IMR-90 (cell line): ENCODE results near the gene AMZ2. TPM values are rescaled to one million over a fixed set of nuclear protein-coding genes. Genes with fewer than 3 reads are reported as not detected.
A peak's percentile ranks its signal among the peaks of the same experiment; 100 is the strongest.

ENCODE experiments used
- ATAC-seq: fragments of 200-7000 bp; cut with Tn5 transposase; 2 replicates; pipeline ENCODE4 v1.9.1; 2020; ENCODE audit warnings: low read depth, mild to moderate bottlenecking, moderate library complexity
- BruUV-seq: library from RNA; stranded (reverse); fragments of 400-500 nt; replicated peaks from 2 replicates; lab custom pipeline; 2021; lab: Mats Ljungman, UMichigan
- CTCF ChIA-PET: fragments of 300-600 bp; formaldehyde crosslinking; extraction: SDS; loops from one replicate; lab custom pipeline; 2021; ENCODE audit warnings: antibody characterized with exemption; lab: Yijun Ruan, JAX
- POLR2A ChIA-PET: fragments of 300-600 bp; sonication (Branson Sonifier 250); formaldehyde crosslinking; loops from one replicate; lab custom pipeline; 2022; ENCODE audit warnings: antibody characterized with exemption; ENCODE audit not compliant: unreplicated experiment; lab: Charles Lee
- DNase-seq: peaks from one replicate; pipeline ENCODE4 v3.0.0; 2013
- H2AFZ ChIP-seq: replicated peaks from 2 replicates; pipeline ENCODE3; 2013; ENCODE audit warnings: low read length, mild to moderate bottlenecking; ENCODE audit not compliant: poor library complexity
- H2AK5ac ChIP-seq: 2 replicates; pipeline ENCODE4 v1.6.1; 2013; ENCODE audit warnings: low read depth, low read length, inconsistent platforms
- H2AK9ac ChIP-seq: replicated peaks from 2 replicates; pipeline ENCODE3; 2013; ENCODE audit warnings: mild to moderate bottlenecking, low read depth, low read length, moderate library complexity; ENCODE audit not compliant: poor library complexity
- H2BK120ac ChIP-seq: 2 replicates; pipeline ENCODE4 v1.6.1; 2013; ENCODE audit warnings: low read depth, low read length, inconsistent platforms
- H2BK15ac ChIP-seq: 3 replicates; pipeline ENCODE4 v1.6.1; 2013; ENCODE audit warnings: low read depth, low read length, inconsistent platforms
- H2BK20ac ChIP-seq: 2 replicates; pipeline ENCODE4 v1.6.1; 2013; ENCODE audit warnings: low read depth, mild to moderate bottlenecking, inconsistent platforms, low read length, moderate library complexity
- H2BK5ac ChIP-seq: 2 replicates; pipeline ENCODE4 v1.6.1; 2013; ENCODE audit warnings: mild to moderate bottlenecking, low read depth, low read length, inconsistent platforms; ENCODE audit not compliant: poor library complexity, severe bottlenecking
- H3K14ac ChIP-seq: replicated peaks from 2 replicates; pipeline ENCODE4 v1.6.1; 2013; ENCODE audit warnings: low read depth, low read length, inconsistent platforms
- H3K18ac ChIP-seq: 2 replicates; pipeline ENCODE4 v1.6.1; 2013; ENCODE audit warnings: low read depth, low read length, control low read depth
- H3K23ac ChIP-seq: 2 replicates; pipeline ENCODE4 v1.6.1; 2013; ENCODE audit warnings: low read depth, low read length, inconsistent platforms
- H3K27ac ChIP-seq: 2 replicates; pipeline ENCODE4 v1.5.1; 2013; ENCODE audit warnings: mild to moderate bottlenecking, control low read depth, low read length; ENCODE audit not compliant: insufficient read depth
- H3K27me3 ChIP-seq: 2 replicates; pipeline ENCODE4 v1.6.1; 2013; ENCODE audit warnings: low read length; ENCODE audit not compliant: control insufficient read depth, insufficient read depth
- H3K36me3 ChIP-seq: 2 replicates; pipeline ENCODE4 v1.6.1; 2013; ENCODE audit warnings: low read length, mixed read lengths; ENCODE audit not compliant: control insufficient read depth, insufficient read depth
- H3K4ac ChIP-seq: 2 replicates; pipeline ENCODE4 v1.6.1; 2013; ENCODE audit warnings: low read depth, low read length, inconsistent platforms
- H3K4me1 ChIP-seq: 2 replicates; pipeline ENCODE4 v1.6.1; 2013; ENCODE audit warnings: low read length, mixed read lengths; ENCODE audit not compliant: control insufficient read depth, insufficient read depth
- H3K4me2 ChIP-seq: 2 replicates; pipeline ENCODE4 v1.6.1; 2013; ENCODE audit warnings: low read depth, mild to moderate bottlenecking, control low read depth, low read length, moderate library complexity
- H3K4me3 ChIP-seq: 2 replicates; pipeline ENCODE4 v1.5.1; 2013; ENCODE audit warnings: low read depth, mild to moderate bottlenecking, control low read depth, low read length, moderate library complexity; ENCODE audit not compliant: insufficient read depth
- H3K56ac ChIP-seq: 2 replicates; pipeline ENCODE4 v1.6.1; 2013; ENCODE audit warnings: low read length, inconsistent platforms; ENCODE audit not compliant: insufficient read depth; ENCODE audit errors: extremely low read depth
- H3K79me1 ChIP-seq, 2 experiments: 2 replicates each; pipeline ENCODE4 v1.6.1; 2013; ENCODE audit warnings: low read length in 2 of 2, inconsistent platforms in 1 of 2, low read depth in 1 of 2
- H3K9ac ChIP-seq: 2 replicates; pipeline ENCODE4 v1.6.1; 2013; ENCODE audit warnings: low read depth, low read length, control low read depth
- H3K9me1 ChIP-seq: 2 replicates; pipeline ENCODE4 v1.6.1; 2013; ENCODE audit warnings: low read length, inconsistent platforms; ENCODE audit not compliant: insufficient read depth
- H3K9me3 ChIP-seq: 2 replicates; pipeline ENCODE4 v1.6.1; 2013; ENCODE audit warnings: low read length; ENCODE audit not compliant: control insufficient read depth, insufficient read depth
- H4K20me1 ChIP-seq: 2 replicates; pipeline ENCODE4 v1.6.1; 2013; ENCODE audit warnings: low read length, inconsistent platforms; ENCODE audit not compliant: insufficient read depth
- H4K5ac ChIP-seq: 2 replicates; pipeline ENCODE4 v1.6.1; 2013; ENCODE audit warnings: mild to moderate bottlenecking, low read depth, low read length, control low read depth
- H4K8ac ChIP-seq, 2 experiments: 2 replicates each; pipeline ENCODE4 v1.6.1; 2013; ENCODE audit warnings: low read depth in 2 of 2, low read length in 2 of 2, control low read depth in 1 of 2, inconsistent platforms in 1 of 2
- H4K91ac ChIP-seq: 2 replicates; pipeline ENCODE4 v1.6.1; 2013; ENCODE audit warnings: low read depth, low read length, inconsistent platforms; ENCODE audit not compliant: insufficient read depth
- BHLHE40 ChIP-seq: fragments of 150-350 bp; IDR thresholded peaks from 2 replicates; pipeline ENCODE4 v1.6.1; 2016; ENCODE audit warnings: mild to moderate bottlenecking, low read depth, low read length
- CEBPB ChIP-seq: IDR thresholded peaks from 2 replicates; pipeline ENCODE4 v1.6.1; 2012; ENCODE audit warnings: low read depth, low read length, improper control_type of control experiment
- CHD1 ChIP-seq: IDR thresholded peaks from 2 replicates; pipeline ENCODE4 v1.6.1; 2012; ENCODE audit warnings: low read depth, low read length, improper control_type of control experiment
- ELK1 ChIP-seq: fragments of 150-350 bp; IDR thresholded peaks from 2 replicates; pipeline ENCODE4 v1.6.1; 2016; ENCODE audit warnings: low read depth, mild to moderate bottlenecking, low read length, moderate library complexity, borderline replicate concordance
- MAFK ChIP-seq: IDR thresholded peaks from 2 replicates; pipeline ENCODE4 v1.6.1; 2012; ENCODE audit warnings: low read depth, low read length, improper control_type of control experiment
- MXI1 ChIP-seq: IDR thresholded peaks from 2 replicates; pipeline ENCODE4 v1.6.1; 2012; ENCODE audit warnings: low read depth, mild to moderate bottlenecking, low read length, moderate library complexity, borderline replicate concordance
- NFE2L2 ChIP-seq: fragments of 150-350 bp; IDR thresholded peaks from 2 replicates; pipeline ENCODE4 v1.6.1; 2016; ENCODE audit warnings: low read depth, mild to moderate bottlenecking, low read length
- RCOR1 ChIP-seq: IDR thresholded peaks from 2 replicates; pipeline ENCODE4 v1.6.1; 2012; ENCODE audit warnings: mild to moderate bottlenecking, low read length, improper control_type of control experiment; ENCODE audit not compliant: insufficient replicate concordance
- RFX5 ChIP-seq: IDR thresholded peaks from 2 replicates; pipeline ENCODE4 v1.8.0; 2012; ENCODE audit warnings: low read depth, mild to moderate bottlenecking, low read length, moderate library complexity
- USF2 ChIP-seq: fragments of 150-350 bp; IDR thresholded peaks from 2 replicates; pipeline ENCODE4 v1.6.1; 2017; ENCODE audit warnings: mild to moderate bottlenecking, antibody characterized with exemption, low read length, low read depth
- WGBS, 2 experiments: methylation state at CpG; one replicate each; pipeline versions ENCODE4 v1.1.5 to v1.1.7; 2013; ENCODE audit warnings: missing lambda C conversion rate in 2 of 2; ENCODE audit not compliant: insufficient read length in 1 of 2; ENCODE audit errors: extremely low coverage in 2 of 2; 5-methylcytosine and 5-hydroxymethylcytosine counted together
- dilution Hi-C: fragments of 300-500 bp; cut with HindIII; formaldehyde crosslinking; loops from one replicate; pipeline ENCODE4 v1.14.3; 2018; ENCODE audit warnings: low sequenced_read_pairs; ENCODE audit not compliant: unreplicated experiment
- in situ Hi-C: fragments of 300-500 bp; cut with MboI; formaldehyde crosslinking; loops from 3 replicates; pipeline ENCODE4 v1.14.3; 2019; ENCODE audit warnings: low sequenced_read_pairs, inconsistent platforms, mixed read lengths
- intact Hi-C: fragments of 100-400 bp; cut with micrococcal nuclease; formaldehyde crosslinking; loops from 2 replicates; pipeline ENCODE4 v1.10.0; 2022
- polyA plus RNA-seq, 3 experiments: library from polyadenylated mRNA; depleted of rRNA; stranded (reverse); fragments of >200 nt; gene quantifications; 2 replicates each; pipeline ENCODE4 v1.2.3, GENCODE V29; 2012; ENCODE audit warnings: low replicate concordance in 1 of 3
- total RNA-seq: library from RNA; depleted of rRNA; stranded (reverse); fragments of >200 nt; gene quantifications from 2 replicates; pipeline ENCODE4 v1.2.3, GENCODE V29; 2012

The AMZ2 gene
- total and polyA plus RNA-seq, 2 of the 4 experiments (the other 2 are of a cell fraction): 65.4 to 90.2 TPM

DNA sequence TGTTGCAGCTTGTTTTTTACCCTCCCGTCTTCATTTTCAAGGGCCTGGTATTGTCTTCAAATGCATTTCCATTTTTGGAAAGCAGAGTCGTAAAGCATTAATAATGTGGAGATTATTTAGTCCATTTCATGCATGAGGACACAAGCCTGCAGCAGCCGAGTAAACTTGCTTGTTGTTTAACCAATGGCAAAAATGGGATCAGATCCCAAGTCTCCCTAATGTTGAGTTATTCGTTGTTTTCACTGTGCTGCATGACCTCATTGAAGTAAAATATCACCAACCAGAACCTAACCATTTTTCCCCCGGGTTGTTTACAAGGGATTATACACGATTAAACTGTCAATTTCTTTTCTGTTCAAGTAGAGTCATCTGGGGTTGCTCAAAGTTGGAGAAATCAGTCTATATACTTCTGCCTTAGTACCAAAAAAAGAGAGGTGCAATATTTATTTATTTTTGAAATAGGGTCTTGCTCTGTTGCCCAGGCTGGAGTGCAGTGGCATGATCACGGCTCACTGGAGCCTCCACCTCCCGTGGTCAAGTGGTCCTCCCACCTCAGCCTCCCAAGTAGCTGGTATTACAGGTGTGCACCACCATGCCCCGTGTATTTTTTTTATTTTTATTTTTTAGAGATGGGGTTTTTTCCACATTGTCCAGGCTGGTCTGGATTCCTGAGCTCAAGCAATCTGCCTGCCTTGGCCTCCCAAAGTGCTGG is 12.4 kb downstream of the AMZ2 start:
- Histone ChIP-seq H2AK5ac (no peak overlapping the region), H3K4me2 (no peak overlapping the region), H4K20me1 (no peaks in the 10 kb centered on the region), H3K36me3 (peaks cover 6% of the 10 kb centered on the region), H3K9ac (no peak overlapping the region), H4K8ac (peak overlapping the region in 1 of 2 experiments; percentile 25; a peak in 1 of 4 replicates), H3K27me3 (no peaks in the 10 kb centered on the region), H4K5ac (no peak overlapping the region; the same call in 1 of the 2 replicates), H2BK120ac (no peak overlapping the region), H3K23ac (no peak overlapping the region), H3K56ac (no peak overlapping the region), H2AFZ (no peak overlapping the region), H2BK15ac (no peak overlapping the region), H3K9me1 (peaks cover 2% of the 10 kb centered on the region; the same call in 1 of the 2 replicates), H2BK20ac (no peak overlapping the region), H3K27ac (no peak overlapping the region), H2AK9ac (no peak overlapping the region), H3K14ac (no peak overlapping the region), H3K4me1 (peaks cover 2% of the 10 kb centered on the region; the same call in 1 of the 2 replicates), H2BK5ac (no peak overlapping the region), H3K4ac (no peak overlapping the region; the same call in 1 of the 2 replicates), H3K79me1 (no peaks in the 10 kb centered on the region), H4K91ac (no peak overlapping the region), H3K18ac (no peak overlapping the region), H3K4me3 (no peak overlapping the region), H3K9me3 (no peaks in the 10 kb centered on the region)
- ChIA-PET POLR2A (no interaction called here), CTCF (no interaction called here)
- in situ Hi-C loops: loop anchor here (5.0 to 25.0 kb wide), 3 partner anchors 142 to 502 kb away; no protein-coding TSS in a partner anchor
- BruUV-seq: no TSS peak
- intact Hi-C loops: loop anchor here (10.0 kb wide), 1 partner anchor 505 kb away; no protein-coding TSS in a partner anchor
- TF ChIP-seq ELK1: no peak
- no peak for TF ChIP-seq NFE2L2
- TF ChIP-seq MAFK: no peak
- TF ChIP-seq CHD1: no peak
- no peak for TF ChIP-seq MXI1
- TF ChIP-seq CEBPB: no peak
- TF ChIP-seq USF2: no peak
- no peak for TF ChIP-seq BHLHE40
- TF ChIP-seq RFX5: no peak
- TF ChIP-seq RCOR1: no peak
- DNase-seq (no peak), ATAC-seq (no peak)
- WGBS, 2 experiments: 100% methylated on average over 2 of the region's 9 CpGs; no CpG with 5 or more reads in 1 of the 2 experiments
- dilution Hi-C loops: no loop called here
